Type B pancreatic cell (in vitro differentiated cells): ENCODE results near the gene C11orf42. TPM values are rescaled to one million over a fixed set of nuclear protein-coding genes. Genes with fewer than 3 reads are reported as not detected.

ENCODE experiments used
- DNase-seq: peaks from one replicate; pipeline ENCODE4 v3.0.0; 2021; ENCODE audit warnings: mixed read lengths; ENCODE audit not compliant: unreplicated experiment; ENCODE audit errors: extremely low spot score
- H3K27ac Mint-ChIP-seq: 2 replicates; pipeline ENCODE4 v1.8.0; 2021; ENCODE audit warnings: mild to moderate bottlenecking, mixed read lengths
- H3K27me3 Mint-ChIP-seq: 2 replicates; pipeline ENCODE4 v1.8.0; 2021; ENCODE audit warnings: mixed read lengths
- H3K36me3 Mint-ChIP-seq: 2 replicates; pipeline ENCODE4 v1.8.0; 2021; ENCODE audit warnings: mixed read lengths
- H3K4me1 Mint-ChIP-seq: one replicate; pipeline ENCODE4 v1.8.0; 2021; ENCODE audit warnings: mixed read lengths; ENCODE audit not compliant: unreplicated experiment
- H3K4me3 Mint-ChIP-seq: 2 replicates; pipeline ENCODE4 v1.8.0; 2021; ENCODE audit warnings: mild to moderate bottlenecking, mixed read lengths
- H3K9me3 Mint-ChIP-seq: 2 replicates; pipeline ENCODE4 v1.8.0; 2021; ENCODE audit warnings: mixed read lengths
- total RNA-seq: library from RNA; stranded (reverse); gene quantifications from 2 replicates; pipeline ENCODE4 v1.2.1, GENCODE V29; 2021; ENCODE audit warnings: low replicate concordance
- TF ChIP-seq, protein P1 (sequence below): fragments of 200-600 bp; sonication (generic); conservative IDR thresholded peaks from 2 replicates; pipeline ENCODE4 v1.5.0; 2021; ENCODE audit warnings: antibody characterized with exemption, mild to moderate bottlenecking

C11orf42 gene
- total RNA-seq, 1 donor from 2014 or later, result not detected

DNA sequence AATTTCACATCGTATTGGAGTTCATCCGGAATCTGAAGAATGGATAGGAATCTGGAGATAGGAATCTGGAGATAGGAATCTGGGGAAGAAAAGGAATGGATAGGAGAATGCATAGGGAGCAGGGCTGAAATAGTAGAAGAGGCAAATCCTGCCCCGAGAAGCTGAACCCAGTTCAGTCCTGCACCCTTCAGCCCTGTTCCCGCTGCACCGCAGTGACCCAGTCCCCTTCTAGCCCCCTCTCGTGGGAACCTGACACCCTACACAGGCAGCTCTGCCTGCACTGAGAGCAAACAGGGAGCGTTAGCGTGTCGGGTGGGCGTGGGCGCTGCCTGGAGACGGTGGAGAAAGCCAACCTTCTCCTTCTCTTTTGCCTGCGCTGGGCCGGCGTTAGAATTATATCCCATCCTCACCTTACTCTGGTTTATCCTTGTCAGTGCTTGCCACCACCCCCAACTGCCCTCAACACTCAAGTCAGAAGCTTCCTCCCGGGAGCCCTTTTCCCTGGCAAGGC is 53.3 kb downstream of the C11orf42 start:
- Mint-ChIP-seq H3K36me3 (no peaks in the 10 kb centered on the region), H3K27ac (no peak overlapping the region), H3K4me3 (peak overlapping the region; percentile 81), H3K27me3 (no peaks in the 10 kb centered on the region), H3K4me1 (no peaks in the 10 kb centered on the region), H3K9me3 (no peaks in the 10 kb centered on the region)
- TF ChIP-seq, protein P1, sequence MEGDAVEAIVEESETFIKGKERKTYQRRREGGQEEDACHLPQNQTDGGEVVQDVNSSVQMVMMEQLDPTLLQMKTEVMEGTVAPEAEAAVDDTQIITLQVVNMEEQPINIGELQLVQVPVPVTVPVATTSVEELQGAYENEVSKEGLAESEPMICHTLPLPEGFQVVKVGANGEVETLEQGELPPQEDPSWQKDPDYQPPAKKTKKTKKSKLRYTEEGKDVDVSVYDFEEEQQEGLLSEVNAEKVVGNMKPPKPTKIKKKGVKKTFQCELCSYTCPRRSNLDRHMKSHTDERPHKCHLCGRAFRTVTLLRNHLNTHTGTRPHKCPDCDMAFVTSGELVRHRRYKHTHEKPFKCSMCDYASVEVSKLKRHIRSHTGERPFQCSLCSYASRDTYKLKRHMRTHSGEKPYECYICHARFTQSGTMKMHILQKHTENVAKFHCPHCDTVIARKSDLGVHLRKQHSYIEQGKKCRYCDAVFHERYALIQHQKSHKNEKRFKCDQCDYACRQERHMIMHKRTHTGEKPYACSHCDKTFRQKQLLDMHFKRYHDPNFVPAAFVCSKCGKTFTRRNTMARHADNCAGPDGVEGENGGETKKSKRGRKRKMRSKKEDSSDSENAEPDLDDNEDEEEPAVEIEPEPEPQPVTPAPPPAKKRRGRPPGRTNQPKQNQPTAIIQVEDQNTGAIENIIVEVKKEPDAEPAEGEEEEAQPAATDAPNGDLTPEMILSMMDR, result no peak
- no peak for DNase-seq

DNA sequence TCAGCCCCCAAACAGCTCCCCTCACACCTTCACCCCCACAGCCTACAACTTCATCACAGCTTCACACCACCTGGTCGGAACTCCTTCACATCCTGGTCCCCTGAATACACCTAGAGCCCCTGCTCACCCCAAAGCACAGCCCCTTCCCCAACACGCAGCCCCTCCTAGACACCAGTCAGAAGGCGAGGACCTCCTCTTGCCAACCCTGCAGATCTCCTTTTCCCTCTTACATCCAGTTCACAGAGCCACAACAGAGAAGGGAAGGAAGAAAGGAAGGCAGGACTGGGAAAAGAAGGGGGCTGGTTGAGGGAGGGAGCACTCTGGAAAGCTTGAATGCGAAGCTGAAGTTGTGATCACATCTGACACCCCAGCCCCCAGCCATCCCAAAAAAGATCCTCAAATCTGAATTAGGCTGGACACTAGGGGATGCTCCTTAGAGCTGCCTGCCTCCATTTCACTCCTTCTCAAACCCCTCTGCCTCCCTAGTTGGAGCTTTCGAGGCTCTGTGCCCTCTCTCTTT is 54.9 kb downstream of the C11orf42 start:
- no peaks in the 10 kb centered on the region for H3K36me3 Mint-ChIP-seq
- no peaks in the 10 kb centered on the region for H3K4me1 Mint-ChIP-seq
- H3K4me3 Mint-ChIP-seq, result no peak overlapping the region
- H3K27ac Mint-ChIP-seq, result no peak overlapping the region
- TF ChIP-seq, protein P1, result no peak
- no peak for DNase-seq
- H3K9me3 Mint-ChIP-seq, result no peaks in the 10 kb centered on the region
- H3K27me3 Mint-ChIP-seq, result no peaks in the 10 kb centered on the region

Other genes with a start within 250 kb of the C11orf42 start
- gene OR56A5, start 237.1 kb upstream of the C11orf42 start, total RNA-seq, result not detected in 2 replicates
- gene OR52L1, start 218.6 kb upstream of the C11orf42 start, total RNA-seq, result not detected in 2 replicates
- gene OR56A4, start 198.6 kb upstream of the C11orf42 start, total RNA-seq, result 0.07 TPM in 1 of 2 replicates, not detected in the other
- not detected in 2 replicates for gene OR56A1, start 174.8 kb upstream of the C11orf42 start, total RNA-seq
- not detected in 2 replicates for gene OR56B4, start 97.9 kb upstream of the C11orf42 start, total RNA-seq
- gene OR52B2, start 35.2 kb upstream of the C11orf42 start, total RNA-seq, result not detected in 2 replicates
- not detected in 2 replicates for gene OR52W1, start 6.3 kb upstream of the C11orf42 start, total RNA-seq
- 50.7 and 52.5 TPM in 2 replicates for gene FHIP1B, start 29.1 kb downstream of the C11orf42 start, total RNA-seq
- 0.62 and 0.68 TPM in 2 replicates for gene CNGA4, start 33.5 kb downstream of the C11orf42 start, total RNA-seq
- gene CCKBR, start 54.3 kb downstream of the C11orf42 start, total RNA-seq, result 0.90 and 1.1 TPM in 2 replicates
- gene CAVIN3, start 114.9 kb downstream of the C11orf42 start, total RNA-seq, result 4.2 and 7.9 TPM in 2 replicates
- 31.6 and 50.0 TPM in 2 replicates for gene SMPD1, start 184.9 kb downstream of the C11orf42 start, total RNA-seq
- gene APBB1, start 213.5 kb downstream of the C11orf42 start, total RNA-seq, result 38.4 and 61.6 TPM in 2 replicates
- gene HPX, start 235.4 kb downstream of the C11orf42 start, total RNA-seq, result 1.5 and 1.9 TPM in 2 replicates